Activated T-cell treated with anti-CD3 and anti-CD28 coated beads, Interleukin-2, amount 50 U/mL, for 4 hours (primary cell): ENCODE measurements around the gene S100A4. TPM values are rescaled to one million over a fixed set of nuclear protein-coding genes. Genes with fewer than 3 reads are reported as not detected.

ENCODE experiments used
- ATAC-seq, 2 donors: fragments of 200-7000 bp; cut with Tn5 transposase; one replicate each; pipeline ENCODE4 v1.10.0; 2021
- DNase-seq: peaks from one replicate; pipeline ENCODE4 v3.0.0-alpha.2; 2020
- H3K27me3 Mint-ChIP-seq: one replicate; pipeline ENCODE4 v1.8.0; 2021; ENCODE audit warnings: low read depth, mixed read lengths
- H3K36me3 Mint-ChIP-seq: one replicate; pipeline ENCODE4 v1.8.0; 2022; ENCODE audit warnings: mixed read lengths; ENCODE audit not compliant: insufficient read depth
- H3K4me1 Mint-ChIP-seq: one replicate; pipeline ENCODE4 v1.8.0; 2021; ENCODE audit warnings: low read depth, mixed read lengths
- H3K4me3 Mint-ChIP-seq: one replicate; pipeline ENCODE4 v1.8.0; 2021; ENCODE audit warnings: mild to moderate bottlenecking, moderate library complexity, mixed read lengths
- H3K9me3 Mint-ChIP-seq: one replicate; pipeline ENCODE4 v1.8.0; 2021; ENCODE audit warnings: mixed read lengths
- total RNA-seq, 3 donors: library from RNA; stranded (reverse); gene quantifications; one replicate each; pipeline ENCODE4 v1.2.1, GENCODE V29; 2021

Gene S100A4
- total RNA-seq, 3 donors from 2014 or later, result 19.6 to 40.3 (median 21.7) TPM

DNA sequence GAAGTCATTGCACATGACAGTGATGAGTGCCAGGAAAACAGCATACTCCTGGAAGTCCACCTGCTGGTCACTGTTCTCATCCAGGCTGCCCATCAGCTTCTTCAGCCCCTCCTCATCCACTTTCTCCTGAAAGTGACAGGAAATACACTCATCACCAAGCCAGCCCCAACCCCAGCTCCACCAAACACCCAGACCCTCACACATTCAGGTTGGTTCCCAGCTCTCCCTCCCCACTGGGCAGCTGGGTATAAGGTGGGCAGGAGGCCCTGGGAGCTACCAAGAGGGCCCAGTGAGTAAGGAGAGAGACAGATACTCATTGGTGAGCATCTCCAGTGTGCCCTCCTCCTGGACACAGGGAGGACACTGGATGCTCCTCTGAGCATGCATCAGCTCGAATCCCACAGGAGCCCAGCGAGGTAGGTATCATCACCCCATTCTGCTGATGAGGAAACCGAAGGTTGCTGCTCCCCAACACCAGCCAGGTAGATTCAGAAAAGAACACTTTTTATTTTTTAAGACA, 15.9 kb upstream of the S100A4 start:
- no peak for DNase-seq
- Mint-ChIP-seq H3K4me1 (peaks cover 12% of the 10 kb centered on the region), H3K4me3 (no peak overlapping the region), H3K9me3 (no peaks in the 10 kb centered on the region), H3K36me3 (no peaks in the 10 kb centered on the region), H3K27me3 (no peaks in the 10 kb centered on the region)
- no peak for ATAC-seq

DNA sequence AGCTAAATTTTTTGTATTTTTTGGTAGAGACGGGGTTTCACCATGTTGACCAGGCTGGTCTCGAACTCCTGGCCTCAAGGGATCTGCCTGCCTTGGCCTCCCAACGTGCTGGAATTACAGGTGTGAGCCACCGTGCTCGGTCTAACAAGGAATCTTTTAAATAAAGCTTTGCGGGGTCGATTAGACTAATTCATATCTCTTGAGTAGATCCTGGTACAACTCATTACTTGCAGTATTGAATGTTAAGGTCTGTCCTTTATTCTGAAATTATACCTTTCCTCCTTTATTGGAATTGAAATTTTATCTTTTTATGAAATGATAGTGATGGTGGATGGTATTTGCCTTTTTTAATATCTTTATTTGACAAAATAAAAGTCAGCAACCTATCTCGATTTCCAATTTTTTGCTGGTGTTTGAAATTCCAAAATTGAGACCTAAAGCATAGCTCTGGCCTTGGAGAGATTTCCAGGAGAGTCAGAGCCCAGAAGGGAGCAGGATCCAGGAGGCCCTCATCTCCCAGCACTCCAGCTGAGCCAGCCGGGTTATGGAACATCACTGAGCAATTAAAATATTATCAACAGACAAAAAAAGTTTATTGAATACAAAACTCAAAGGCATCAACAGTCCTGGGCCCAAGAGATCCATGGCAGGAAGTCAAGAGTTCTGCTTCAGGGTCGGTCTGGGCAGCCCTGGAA, 15.3 kb upstream of the S100A4 start:
- H3K36me3 Mint-ChIP-seq, result no peaks in the 10 kb centered on the region
- H3K9me3 Mint-ChIP-seq, result no peaks in the 10 kb centered on the region
- no peaks in the 10 kb centered on the region for H3K27me3 Mint-ChIP-seq
- ATAC-seq (no peak), DNase-seq (no peak)
- no peak overlapping the region for H3K4me3 Mint-ChIP-seq
- peaks cover 7% of the 10 kb centered on the region for H3K4me1 Mint-ChIP-seq

DNA sequence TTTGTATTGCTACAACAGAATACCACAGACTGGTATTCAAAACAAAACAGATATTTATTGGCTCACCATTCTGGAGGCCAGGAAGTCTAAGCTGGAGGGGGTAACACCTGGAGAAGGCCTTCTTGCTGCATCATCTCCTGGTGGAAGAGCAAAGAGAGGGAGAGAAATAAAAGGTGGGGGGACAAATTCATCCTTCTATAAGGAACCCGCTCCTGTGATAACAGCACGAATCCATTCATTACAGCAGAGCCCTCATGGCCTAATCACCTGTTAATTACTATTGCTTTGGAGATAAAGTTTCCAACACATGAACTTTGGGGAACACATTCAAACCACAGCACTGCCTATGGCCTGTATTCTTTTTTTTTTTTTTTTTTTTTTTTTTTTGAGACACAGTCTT, 14.6 kb upstream of the S100A4 start:
- Mint-ChIP-seq H3K9me3 (no peaks in the 10 kb centered on the region), H3K27me3 (no peaks in the 10 kb centered on the region), H3K36me3 (no peaks in the 10 kb centered on the region), H3K4me1 (peaks cover 1% of the 10 kb centered on the region), H3K4me3 (no peak overlapping the region)
- no peak for DNase-seq
- no peak for ATAC-seq

DNA sequence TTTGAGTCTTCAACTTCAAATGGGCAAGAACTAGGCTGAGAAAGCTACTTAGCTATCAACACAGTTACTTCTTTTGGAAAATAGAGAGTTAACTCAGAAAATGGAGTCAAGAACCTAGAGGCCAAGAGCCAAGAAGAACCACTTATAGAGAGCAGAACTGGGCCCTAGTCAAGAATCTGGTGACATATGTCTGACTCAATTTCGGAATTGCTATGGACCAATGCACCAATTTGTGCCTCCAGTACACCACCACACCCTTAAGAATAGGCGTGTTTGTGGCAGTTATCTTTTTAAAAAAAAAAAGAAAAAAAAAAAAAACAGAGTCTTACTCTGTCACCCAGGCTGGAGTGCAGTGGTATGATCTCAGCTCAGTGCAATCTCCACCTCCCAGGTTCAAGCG, 12.3 kb upstream of the S100A4 start:
- DNase-seq, result no peak
- H3K4me3 Mint-ChIP-seq, result no peak overlapping the region
- H3K4me1 Mint-ChIP-seq, result peaks cover 2% of the 10 kb centered on the region
- H3K27me3 Mint-ChIP-seq, result no peaks in the 10 kb centered on the region
- ATAC-seq, result no peak
- no peaks in the 10 kb centered on the region for H3K9me3 Mint-ChIP-seq
- no peaks in the 10 kb centered on the region for H3K36me3 Mint-ChIP-seq

DNA sequence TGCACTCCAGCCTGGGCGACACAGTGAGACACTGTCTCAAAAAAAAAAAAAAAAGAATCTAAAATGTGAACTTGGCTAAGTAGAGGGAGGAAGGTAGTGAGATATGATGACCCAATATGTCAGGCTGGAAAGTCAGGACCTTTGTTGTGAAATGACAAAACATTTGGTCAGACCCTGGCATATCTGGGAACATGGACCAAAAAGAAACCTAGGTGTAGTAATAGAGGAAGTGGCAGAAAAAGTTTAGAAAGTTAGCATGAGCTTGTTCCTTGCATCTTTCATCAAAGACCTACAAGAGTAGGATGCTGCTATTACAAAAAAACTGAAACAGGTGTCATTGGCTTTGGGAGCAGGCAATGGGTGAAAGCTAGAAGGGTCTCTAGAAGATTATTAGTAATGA, 10.7 kb upstream of the S100A4 start:
- no peaks in the 10 kb centered on the region for H3K9me3 Mint-ChIP-seq
- no peak for ATAC-seq

DNA sequence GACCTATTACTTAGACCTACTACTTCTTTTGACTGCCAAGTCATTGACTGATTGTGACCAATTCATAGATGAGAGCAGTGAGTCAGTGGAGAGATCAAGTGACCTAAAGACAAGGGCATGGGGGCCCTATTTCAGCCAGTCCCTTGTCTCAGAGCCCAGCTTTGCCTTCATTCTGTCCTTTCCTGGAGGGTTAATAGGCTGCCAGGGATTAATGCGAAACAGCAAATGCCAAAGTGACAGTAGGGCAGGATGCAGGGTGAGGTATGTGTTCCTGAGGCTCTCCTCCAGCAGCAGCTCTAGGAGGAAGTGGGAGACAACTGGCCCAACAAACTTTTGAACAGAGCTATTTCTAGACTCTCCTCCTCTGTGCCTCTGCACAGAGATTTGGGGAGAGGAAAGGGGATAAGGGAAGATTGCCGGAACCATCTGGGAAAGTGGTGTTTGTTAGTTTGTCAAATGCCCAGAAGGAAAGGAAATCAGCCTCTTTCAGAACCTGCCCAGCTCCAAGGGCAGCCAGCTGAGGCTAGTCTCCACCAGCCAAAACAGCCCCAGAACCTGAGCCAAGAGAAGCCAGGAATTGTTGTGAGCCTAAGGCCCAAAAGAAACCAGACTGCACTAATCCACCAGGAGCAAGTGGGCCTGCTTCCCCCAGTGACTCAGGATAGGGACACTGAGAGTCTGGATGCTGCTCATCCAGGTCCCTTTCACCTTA, 8.4 kb upstream of the S100A4 start:
- Mint-ChIP-seq H3K4me1 (peaks cover 3% of the 10 kb centered on the region), H3K36me3 (no peaks in the 10 kb centered on the region), H3K27me3 (no peaks in the 10 kb centered on the region), H3K4me3 (no peak overlapping the region), H3K9me3 (no peaks in the 10 kb centered on the region)
- DNase-seq (no peak), ATAC-seq (no peak)

More for the DNA sequence above, 10.7 kb upstream of the S100A4 start:
- Mint-ChIP-seq H3K4me3 (no peak overlapping the region), H3K36me3 (no peaks in the 10 kb centered on the region), H3K27me3 (no peaks in the 10 kb centered on the region), H3K4me1 (peaks cover 2% of the 10 kb centered on the region)
- no peak for DNase-seq

DNA sequence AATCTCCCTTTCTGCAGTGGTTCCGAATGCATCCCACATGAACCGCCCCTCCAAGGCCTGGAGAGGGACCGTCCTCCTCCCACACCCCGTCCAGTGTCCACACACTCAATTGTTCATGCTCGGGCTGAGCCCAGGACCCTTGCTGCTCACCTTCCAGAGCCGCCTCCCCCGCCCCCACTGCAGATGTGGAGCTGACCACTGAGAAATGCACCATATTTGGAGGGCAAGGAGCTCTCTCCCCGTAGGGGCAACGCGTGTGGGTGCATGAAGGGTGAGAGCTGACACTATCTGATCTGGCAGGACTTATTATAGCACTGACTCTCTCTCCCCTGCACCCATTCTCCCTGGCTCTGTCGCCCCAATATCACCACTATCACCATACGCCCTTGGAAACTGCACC, 7.5 kb upstream of the S100A4 start:
- no peak overlapping the region for H3K4me3 Mint-ChIP-seq
- no peaks in the 10 kb centered on the region for H3K9me3 Mint-ChIP-seq
- ATAC-seq, result no peak

DNA sequence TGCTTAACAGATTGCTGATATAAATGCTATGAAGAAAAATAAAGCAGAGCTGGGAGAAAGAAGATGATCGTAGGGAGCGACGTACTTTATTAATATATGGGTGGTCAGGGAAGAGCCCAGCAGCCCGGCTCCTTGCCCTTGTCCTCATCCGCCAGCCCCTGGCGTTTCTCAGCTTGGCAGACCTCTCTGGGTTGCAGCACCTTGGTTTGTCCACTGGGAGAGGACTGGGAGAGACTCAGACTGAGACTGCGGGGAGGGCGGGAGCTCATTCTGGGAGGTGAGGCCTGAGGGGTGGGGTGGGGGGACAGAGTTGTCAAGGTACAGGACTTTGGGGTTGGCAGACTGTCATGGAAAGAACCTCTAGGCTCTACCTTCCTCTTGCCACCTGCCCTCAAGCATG, 6.7 kb upstream of the S100A4 start:
- DNase-seq, result no peak
- Mint-ChIP-seq H3K36me3 (no peaks in the 10 kb centered on the region), H3K27me3 (no peaks in the 10 kb centered on the region), H3K4me1 (peaks cover 4% of the 10 kb centered on the region), H3K4me3 (no peak overlapping the region), H3K9me3 (no peaks in the 10 kb centered on the region)
- ATAC-seq, result no peak

More for the DNA sequence above, 7.5 kb upstream of the S100A4 start:
- no peaks in the 10 kb centered on the region for H3K36me3 Mint-ChIP-seq
- H3K4me1 Mint-ChIP-seq, result peaks cover 4% of the 10 kb centered on the region
- no peaks in the 10 kb centered on the region for H3K27me3 Mint-ChIP-seq
- DNase-seq, result no peak

DNA sequence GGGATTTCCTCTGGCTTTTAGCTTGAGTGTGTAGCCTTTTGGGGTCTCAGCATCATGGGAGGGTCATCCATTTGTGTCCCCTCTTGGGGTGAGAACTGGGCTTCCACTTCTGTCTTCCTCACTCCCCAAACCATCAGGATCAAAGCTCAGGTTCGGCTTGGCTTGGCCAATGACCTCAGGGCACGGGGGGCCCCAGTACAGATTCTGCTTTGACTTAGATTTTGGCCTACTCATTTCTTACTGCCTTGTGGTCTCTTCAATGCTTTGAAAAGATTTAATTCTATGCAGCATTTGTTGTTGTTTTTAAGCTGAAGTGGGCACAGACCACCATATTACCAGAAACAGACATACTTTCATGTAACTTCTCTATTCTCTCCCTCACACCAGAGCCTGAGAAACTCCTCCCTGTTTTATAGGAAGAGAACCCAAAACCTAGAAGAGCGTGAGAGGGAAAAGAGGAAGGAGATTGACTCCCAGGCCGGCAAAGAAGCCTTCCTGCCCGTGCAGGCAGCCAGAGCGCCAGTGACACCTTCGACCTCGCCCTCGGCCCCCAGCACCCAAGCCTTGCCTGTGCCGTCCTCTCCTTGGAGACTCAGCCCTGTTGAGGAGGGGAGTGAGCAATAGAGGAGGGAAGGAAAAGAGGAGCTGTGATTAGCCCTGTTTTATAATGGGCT, 5.4 kb upstream of the S100A4 start:
- ATAC-seq (no peak), DNase-seq (no peak)
- H3K4me1 Mint-ChIP-seq, result peaks cover 16% of the 10 kb centered on the region
- H3K36me3 Mint-ChIP-seq, result no peaks in the 10 kb centered on the region
- no peaks in the 10 kb centered on the region for H3K9me3 Mint-ChIP-seq
- no peaks in the 10 kb centered on the region for H3K27me3 Mint-ChIP-seq
- no peak overlapping the region for H3K4me3 Mint-ChIP-seq

DNA sequence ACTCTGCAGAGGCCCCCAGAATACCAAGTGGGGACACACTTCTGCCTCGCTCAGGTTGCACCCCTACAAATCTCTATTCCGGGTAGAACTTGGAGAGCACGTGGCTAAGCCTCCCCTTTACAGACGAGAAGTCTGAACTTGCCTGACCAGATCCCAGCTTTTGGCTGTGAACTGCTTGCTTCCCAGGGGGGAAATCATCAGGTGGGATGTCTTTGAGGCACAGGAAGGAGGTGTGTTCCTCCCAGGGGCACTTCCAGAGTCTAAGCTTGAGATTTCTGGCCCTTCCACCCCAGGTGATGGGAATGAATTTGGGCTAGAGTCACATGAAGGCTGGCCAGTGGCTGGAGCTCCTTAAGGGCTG, 4.8 kb upstream of the S100A4 start:
- ATAC-seq (no peak), DNase-seq (no peak)
- Mint-ChIP-seq H3K9me3 (no peaks in the 10 kb centered on the region), H3K36me3 (no peaks in the 10 kb centered on the region), H3K27me3 (no peaks in the 10 kb centered on the region), H3K4me1 (peaks cover 22% of the 10 kb centered on the region), H3K4me3 (no peak overlapping the region)

DNA sequence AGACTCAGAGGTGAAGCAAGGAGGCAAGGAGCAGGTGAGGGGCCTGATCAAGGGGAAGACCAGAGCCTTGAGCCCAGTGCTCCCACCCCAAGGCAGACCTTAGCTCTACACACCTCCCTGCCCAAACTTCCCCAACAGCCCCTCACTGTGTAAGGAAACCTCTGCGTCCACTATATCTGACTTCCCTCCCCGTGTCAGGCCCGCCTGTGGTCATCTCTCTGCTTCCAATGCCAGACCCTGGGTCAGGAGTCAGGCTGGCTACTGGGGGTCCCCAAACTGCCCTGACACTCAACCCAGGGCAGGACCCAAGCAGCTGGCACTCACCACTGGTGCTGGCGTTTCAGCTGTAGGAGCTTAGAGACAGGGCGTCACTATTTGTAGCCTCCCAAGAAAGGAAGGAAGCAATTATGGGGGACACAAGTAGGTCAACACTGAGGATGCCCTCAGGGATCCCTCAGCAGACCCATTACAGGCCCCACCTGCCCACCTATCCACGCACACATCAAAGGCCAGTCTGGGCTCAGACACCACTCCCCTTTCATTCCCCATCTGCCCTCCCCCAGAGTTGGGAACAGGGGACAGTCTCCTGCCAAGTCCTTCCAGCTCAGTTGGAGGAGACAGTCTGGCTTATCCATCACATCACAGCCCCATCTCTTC, 4.3 kb upstream of the S100A4 start:
- Mint-ChIP-seq H3K36me3 (no peaks in the 10 kb centered on the region), H3K4me3 (no peak overlapping the region), H3K9me3 (no peaks in the 10 kb centered on the region), H3K27me3 (no peaks in the 10 kb centered on the region), H3K4me1 (peaks cover 27% of the 10 kb centered on the region)
- no peak for DNase-seq
- ATAC-seq, result no peak

DNA sequence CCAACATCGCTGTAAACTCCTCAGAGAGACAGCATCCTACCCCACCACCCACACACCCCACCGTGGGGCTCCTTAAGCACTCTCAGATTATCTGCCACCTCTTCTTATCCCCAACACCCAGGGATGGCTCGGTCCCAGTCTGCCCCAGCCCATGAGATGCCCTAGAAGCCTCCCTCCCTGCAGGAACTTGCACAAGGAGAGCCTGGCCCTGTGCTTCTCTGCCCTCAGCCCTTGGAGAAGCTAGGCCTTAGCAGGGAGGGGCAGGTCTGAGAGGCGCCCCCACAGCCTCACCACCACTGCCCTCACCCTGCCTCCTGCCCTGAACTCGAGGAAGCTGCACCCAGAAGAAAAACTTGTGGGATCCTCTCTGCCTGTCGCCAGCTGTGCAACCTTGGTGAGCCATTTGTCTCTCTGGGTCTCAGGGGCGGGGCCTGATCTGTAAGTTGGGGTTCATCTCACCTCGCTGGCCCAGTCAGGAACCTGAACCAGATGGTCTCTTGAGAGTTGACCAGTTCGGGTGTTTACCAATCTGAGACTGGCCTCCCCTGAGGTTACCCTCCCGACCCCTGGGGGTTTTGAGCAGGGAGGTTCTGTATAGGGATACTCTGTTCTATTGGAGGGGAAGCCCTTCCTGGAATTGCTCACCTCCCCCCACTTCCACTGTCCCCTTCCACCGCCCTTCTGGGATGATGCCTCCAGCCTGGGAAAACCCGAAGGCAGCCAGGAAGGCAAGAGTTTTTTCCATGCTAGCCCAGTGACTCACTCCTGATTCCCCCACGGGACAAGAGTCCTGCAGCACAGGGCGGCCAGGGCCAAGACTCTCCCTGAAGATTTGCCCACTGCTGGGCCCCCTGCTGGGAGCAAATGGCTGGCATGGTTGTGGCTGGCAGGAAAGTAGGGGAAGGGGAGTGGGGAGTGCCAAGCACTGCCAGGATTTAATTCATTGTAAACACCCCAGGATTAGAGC, 3.4 kb upstream of the S100A4 start, which contains the start of gene S100A3:
TSS of gene S100A3 (minus strand) at position 537 of the 967 bp plus-strand sequence. CDS start 773 bp downstream, outside the sequence.
- no peaks in the 10 kb centered on the region for H3K27me3 Mint-ChIP-seq
- peaks cover 4% of the 10 kb centered on the region for H3K36me3 Mint-ChIP-seq
- no peak within 1 kb of the TSS for H3K4me3 Mint-ChIP-seq
- DNase-seq, result no peak
- H3K4me1 Mint-ChIP-seq, result peaks cover 35% of the 10 kb centered on the region
- no peaks in the 10 kb centered on the region for H3K9me3 Mint-ChIP-seq
- ATAC-seq, result no peak
